ENCODE results near the gene EHD4.

DNA sequence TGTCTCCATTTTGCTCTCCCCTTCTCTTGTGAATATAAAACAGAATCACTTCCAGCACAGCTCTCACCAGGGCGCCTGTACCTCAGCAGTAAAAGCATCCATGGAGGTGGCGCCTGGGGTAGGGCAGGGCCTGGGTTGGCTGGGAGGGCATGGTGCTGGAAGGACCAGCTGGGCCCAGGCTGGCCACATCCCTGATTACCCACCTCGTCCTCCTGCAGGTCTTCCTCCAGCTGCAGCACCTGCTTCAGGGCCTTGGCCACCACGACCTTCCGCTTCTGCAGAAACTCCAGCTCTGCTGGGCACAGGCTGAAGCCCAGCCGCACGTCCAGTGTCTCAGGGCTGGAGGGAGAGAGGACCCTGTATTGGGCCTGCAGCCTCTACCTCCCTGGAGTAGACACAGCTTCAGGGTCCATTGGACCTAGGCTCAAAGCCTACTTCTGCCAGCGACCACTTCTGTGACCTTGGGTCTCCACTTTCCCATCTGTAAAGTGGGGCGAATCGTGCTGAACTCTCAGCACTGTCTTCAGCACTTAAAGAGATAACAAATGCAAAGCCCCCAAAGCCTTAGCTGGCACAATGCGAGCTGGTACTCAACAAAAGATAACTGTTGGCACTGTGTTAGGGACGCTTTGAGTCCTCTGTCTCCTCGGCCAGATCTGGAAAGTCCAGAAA is 24.7 kb upstream of the EHD4 start:
- no peak for TF ChIP-seq EP300 (IDR thresholded peaks at IDR 0.05)
- no peak for TF ChIP-seq CTCF (IDR thresholded peaks at IDR 0.05)
- no peak for TF ChIP-seq POLR2A (IDR thresholded peaks at IDR 0.05)
